Thyroid gland (tissue), 4 donors: ENCODE results near the gene SLC4A1AP. TPM values are rescaled to one million over a fixed set of nuclear protein-coding genes. Genes with fewer than 3 reads are reported as not detected.

ENCODE experiments used
- DNase-seq, 2 donors: peaks; one replicate each; pipeline ENCODE4 v3.0.0-alpha.2; 2019
- H3K27ac ChIP-seq, 3 donors: fragments of 200-600 bp; sonication (generic); 1 replicate in 2 of 3; 2 replicates in 1 of 3; pipeline ENCODE4 v1.5.1; 2016 to 2019; ENCODE audit warnings: mild to moderate bottlenecking in 1 of 3, moderate library complexity in 1 of 3
- H3K27me3 ChIP-seq: fragments of 200-600 bp; sonication (generic); one replicate; pipeline ENCODE4 v1.5.1; 2019
- H3K36me3 ChIP-seq, 2 donors: fragments of 200-600 bp; sonication (generic); one replicate each; pipeline ENCODE4 v1.5.1; 2016 to 2019
- H3K4me1 ChIP-seq, 2 donors: fragments of 200-600 bp; sonication (generic); one replicate each; pipeline ENCODE4 v1.5.1; 2017 to 2019
- H3K4me3 ChIP-seq, 3 donors: fragments of 200-600 bp; sonication (generic); replicated peaks in 1 of 3; 1 replicate in 2 of 3; 2 replicates in 1 of 3; pipeline ENCODE4 v1.5.1; 2016; ENCODE audit warnings: mild to moderate bottlenecking in 1 of 3
- H3K9me3 ChIP-seq: fragments of 200-600 bp; sonication (generic); one replicate; pipeline ENCODE4 v1.5.1; 2017
- CTCF ChIP-seq, 6 experiments: fragments of 200-600 bp in 3 of 6; fragments of 450-650 bp in 3 of 6; sonication (generic) in 3 of 6; IDR thresholded peaks; one replicate each; pipeline ENCODE4 v1.5.1; 2016 to 2019; ENCODE audit warnings: antibody characterized with exemption in 6 of 6, mild to moderate bottlenecking in 2 of 6, inconsistent platforms in 1 of 6, moderate library complexity in 1 of 6
- POLR2A ChIP-seq, 2 donors: fragments of 450-650 bp; IDR thresholded peaks; one replicate each; pipeline ENCODE4 v1.6.1; 2017; ENCODE audit warnings: antibody characterized with exemption in 2 of 2, mild to moderate bottlenecking in 2 of 2, moderate library complexity in 1 of 2
- WGBS, 2 donors: methylation state at CpG; one replicate each; pipeline ENCODE4 v1.1.5; 2017; 5-methylcytosine and 5-hydroxymethylcytosine counted together
- intact Hi-C: fragments of 100-400 bp; cut with DNase I; formaldehyde crosslinking; loops from one replicate; pipeline ENCODE4 v1.15.1; 2023
- small RNA-seq: library from RNA; depleted of rRNA; stranded (forward); fragments of <200 nt; gene quantifications from one replicate; pipeline ENCODE3, GENCODE V24; 2016
- total RNA-seq, 4 donors: library from RNA; depleted of rRNA; stranded (reverse); fragments of >200 nt; gene quantifications; one replicate each; pipeline ENCODE4 v1.2.3, GENCODE V29; 2016

SLC4A1AP gene
- total RNA-seq, 4 donors from 2014 or later: 16.5 to 26.6 (median 23.4) TPM

- Histone ChIP-seq H3K4me3 (no peak overlapping the region), H3K36me3 (no peaks in the 10 kb centered on the region), H3K4me1 (peaks cover 0 to 19% of the 10 kb centered on the region in 2 donors), H3K9me3 (no peaks in the 10 kb centered on the region), H3K27ac (no peak overlapping the region), H3K27me3 (no peaks in the 10 kb centered on the region)
- no peak for DNase-seq
- TF ChIP-seq CTCF (IDR thresholded peaks at IDR 0.05) (no peak), POLR2A (IDR thresholded peaks at IDR 0.05) (no peak)
- 95 to 97% methylated on average over 4 of the region's 4 CpGs for WGBS, 2 donors
- intact Hi-C loops: no loop called here
Measured at GRCh38 chr2:27739058-27739373, 75.3 kb downstream of the SLC4A1AP start.

GRCh38 chr2:27741673-27742072, 78.0 kb downstream of the SLC4A1AP start:
- intact Hi-C loops: no loop called here
- TF ChIP-seq POLR2A (IDR thresholded peaks at IDR 0.05): no peak
- TF ChIP-seq CTCF (IDR thresholded peaks at IDR 0.05): no peak
- 40 to 59% methylated on average over 3 of the region's 3 CpGs for WGBS, 2 donors

DNA sequence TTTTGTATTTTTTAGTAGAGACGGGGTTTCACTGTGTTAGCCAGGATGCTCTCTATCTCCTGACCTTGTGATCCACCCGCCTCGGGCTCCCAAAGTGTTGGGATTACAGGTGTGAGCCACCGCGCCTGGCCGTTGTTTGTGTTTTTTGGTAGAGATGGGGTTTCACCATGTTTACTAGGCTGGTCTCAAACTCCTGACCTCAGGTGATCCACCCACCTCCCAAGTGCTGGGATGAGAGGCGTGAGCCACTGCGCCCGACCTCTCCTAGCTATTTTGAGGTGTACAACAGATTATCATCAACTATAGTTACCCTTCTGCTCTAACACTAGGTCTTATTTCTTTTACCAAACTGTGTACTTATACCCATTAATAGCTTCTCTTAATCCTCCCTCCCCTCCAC, 78.9 kb downstream of the SLC4A1AP start:
- H3K36me3 ChIP-seq: no peaks in the 10 kb centered on the region
- intact Hi-C loops: no loop called here
- 93 to 96% methylated on average over 9 of the region's 9 CpGs for WGBS, 2 donors
- H3K9me3 ChIP-seq: no peaks in the 10 kb centered on the region
- no peak overlapping the region for H3K27ac ChIP-seq
- no peak for DNase-seq
- no peaks in the 10 kb centered on the region for H3K27me3 ChIP-seq
- H3K4me1 ChIP-seq: peaks cover 0 to 4% of the 10 kb centered on the region in 2 donors
- TF ChIP-seq POLR2A (IDR thresholded peaks at IDR 0.05) (no peak), CTCF (IDR thresholded peaks at IDR 0.05) (no peak)
- H3K4me3 ChIP-seq: no peak overlapping the region

More at GRCh38 chr2:27741673-27742072, 78.0 kb downstream of the SLC4A1AP start:
- H3K27me3 ChIP-seq: no peaks in the 10 kb centered on the region
- no peak for DNase-seq
- H3K27ac ChIP-seq: no peak overlapping the region
- H3K4me3 ChIP-seq: no peak overlapping the region
- H3K4me1 ChIP-seq: peaks cover 0 to 4% of the 10 kb centered on the region in 2 donors
- H3K36me3 ChIP-seq: no peaks in the 10 kb centered on the region
- no peaks in the 10 kb centered on the region for H3K9me3 ChIP-seq

Small RNA genes lying within 50 kb of the gene (small RNA-seq; reads per million reads assigned to genes)
- not detected for gene RF00340

Other genes with a start within 250 kb of the SLC4A1AP start
- 10 to 100 TPM; 45.2 to 68.6 (median 63.1) TPM for gene NRBP1, start 235.3 kb upstream of the SLC4A1AP start, total RNA-seq
- gene KRTCAP3, start 221.5 kb upstream of the SLC4A1AP start, total RNA-seq: 10 to 100 TPM in 3 of 4 donors, 1 to 10 TPM in 1; 9.2 to 40.1 (median 19.4) TPM
- gene IFT172, start 174.1 kb upstream of the SLC4A1AP start, total RNA-seq: 10 to 100 TPM; 30.9 to 56.8 (median 43.7) TPM
- 10 to 100 TPM in 1 of 4 donors, 1 to 10 TPM in 3; 4.0 to 17.7 (median 7.1) TPM for gene FNDC4, start 168.7 kb upstream of the SLC4A1AP start, total RNA-seq
- gene GCKR, start 167.1 kb upstream of the SLC4A1AP start, total RNA-seq: under 1 TPM in 1 of 4 donors, not detected in 3; 0.13 TPM
- 10 to 100 TPM; 39.2 to 70.6 (median 50.3) TPM for gene ZNF512, start 80.8 kb upstream of the SLC4A1AP start, total RNA-seq
- gene CCDC121, start 34.9 kb upstream of the SLC4A1AP start, total RNA-seq: 1 to 10 TPM; 7.2 to 9.9 (median 8.0) TPM
- 10 to 100 TPM; 24.2 to 26.9 (median 24.9) TPM for gene GPN1, start 34.8 kb upstream of the SLC4A1AP start, total RNA-seq
- 10 to 100 TPM; 24.9 to 38.1 (median 29.6) TPM for gene SUPT7L, start 275 bp upstream of the SLC4A1AP start, total RNA-seq
- gene MRPL33, start 107.8 kb downstream of the SLC4A1AP start, total RNA-seq: 100 to 1,000 TPM in 3 of 4 donors, 10 to 100 TPM in 1; 70.2 to 166 (median 130) TPM
- 10 to 100 TPM in 1 of 4 donors, 1 to 10 TPM in 3; 6.9 to 10.6 (median 8.1) TPM for gene RBKS, start 226.5 kb downstream of the SLC4A1AP start, total RNA-seq
- gene BABAM2, start 226.8 kb downstream of the SLC4A1AP start, total RNA-seq: 10 to 100 TPM; 33.2 to 70.3 (median 38.6) TPM